GM12878 (cell line): Measurements from ENCODE around the gene CACNA1I.

Source experiments
- ATF3 ChIP-seq: IDR thresholded peaks from 2 replicates; pipeline ENCODE4 v1.6.1; 2011; ENCODE audit warnings: low read depth, mild to moderate bottlenecking, low read length, moderate library complexity, borderline replicate concordance; ENCODE audit errors: extremely low read depth
- CTCF ChIP-seq, 3 experiments: IDR thresholded peaks in 2 of 3; conservative IDR thresholded peaks in 1 of 3; 2 replicates each; pipeline ENCODE4 v1.5.1; 2011; ENCODE audit warnings: low read depth in 3 of 3, low read length in 3 of 3, mild to moderate bottlenecking in 3 of 3, control low read depth in 2 of 3, moderate library complexity in 2 of 3, inconsistent platforms in 1 of 3, mixed read lengths in 1 of 3; ENCODE audit not compliant: control insufficient read depth in 2 of 3, insufficient read depth in 1 of 3; ENCODE audit errors: extremely low read depth in 1 of 3
- HDGF ChIP-seq: fragments of 450-650 bp; IDR thresholded peaks from 2 replicates; pipeline ENCODE4 v1.6.1; 2016; ENCODE audit warnings: antibody characterized with exemption
- LARP7 ChIP-seq: fragments of 450-650 bp; IDR thresholded peaks from 2 replicates; pipeline ENCODE4 v1.6.1; 2017; ENCODE audit warnings: mild to moderate bottlenecking
- MYC ChIP-seq: IDR thresholded peaks from 2 replicates; pipeline ENCODE4 v1.6.1; 2011; ENCODE audit warnings: mild to moderate bottlenecking, low read length, moderate library complexity, inconsistent platforms; ENCODE audit not compliant: insufficient read depth, insufficient replicate concordance, insufficient read length, severe bottlenecking
- POLR2A ChIP-seq: IDR thresholded peaks from 2 replicates; pipeline ENCODE4 v1.6.1; 2011; ENCODE audit warnings: low read depth, mild to moderate bottlenecking, low read length
- POLR2AphosphoS2 ChIP-seq: IDR thresholded peaks from 2 replicates; pipeline ENCODE4 v1.6.1; 2011; ENCODE audit warnings: low read depth, mild to moderate bottlenecking, low read length, improper control_type of control experiment, moderate library complexity
- POLR2AphosphoS5 ChIP-seq: IDR thresholded peaks from 2 replicates; pipeline ENCODE4 v1.6.1; 2011; ENCODE audit warnings: mild to moderate bottlenecking, low read length, inconsistent platforms
- RB1 ChIP-seq: fragments of 450-650 bp; formaldehyde crosslinking; IDR thresholded peaks from 2 replicates; pipeline ENCODE4 v1.6.1; 2017; ENCODE audit warnings: mild to moderate bottlenecking, borderline replicate concordance
- SRF ChIP-seq, 2 experiments: IDR thresholded peaks; 2 replicates each; pipeline ENCODE4 v1.6.1; 2011; ENCODE audit warnings: low read depth in 2 of 2, low read length in 2 of 2, mild to moderate bottlenecking in 1 of 2, moderate library complexity in 1 of 2

GRCh38 chr22:39530116-39530515 is 40.4 kb upstream of the CACNA1I start:
- TF ChIP-seq HDGF: no peak
- TF ChIP-seq ATF3: no peak
- TF ChIP-seq CTCF (IDR thresholded peaks at IDR 0.05 in 2 of 3, conservative IDR thresholded peaks at IDR 0.05 in 1 of 3; ENCODE audit: control insufficient read depth in 2 of 3, extremely low read depth in 1 of 3, insufficient read depth in 1 of 3, low read depth in 3 of 3, low read length in 3 of 3): no peak
- no peak for TF ChIP-seq POLR2AphosphoS2
- TF ChIP-seq LARP7: no peak
- no peak for TF ChIP-seq POLR2A
- TF ChIP-seq RB1: no peak
- no peak for TF ChIP-seq POLR2AphosphoS5
- no peak for TF ChIP-seq MYC
- TF ChIP-seq SRF (IDR thresholded peaks at IDR 0.05; ENCODE audit: low read depth in 2 of 2, low read length in 2 of 2): no peak
